GM18511 (cell line): ENCODE data around the gene ZDHHC24.

ENCODE experiments used
- ATAC-seq: cut with Tn5 transposase; IDR thresholded peaks from one replicate; pipeline ENCODE4 v1.9.1; 2021; ENCODE audit warnings: mild to moderate bottlenecking, moderate library complexity; ENCODE audit not compliant: unreplicated experiment

ZDHHC24 gene

DNA sequence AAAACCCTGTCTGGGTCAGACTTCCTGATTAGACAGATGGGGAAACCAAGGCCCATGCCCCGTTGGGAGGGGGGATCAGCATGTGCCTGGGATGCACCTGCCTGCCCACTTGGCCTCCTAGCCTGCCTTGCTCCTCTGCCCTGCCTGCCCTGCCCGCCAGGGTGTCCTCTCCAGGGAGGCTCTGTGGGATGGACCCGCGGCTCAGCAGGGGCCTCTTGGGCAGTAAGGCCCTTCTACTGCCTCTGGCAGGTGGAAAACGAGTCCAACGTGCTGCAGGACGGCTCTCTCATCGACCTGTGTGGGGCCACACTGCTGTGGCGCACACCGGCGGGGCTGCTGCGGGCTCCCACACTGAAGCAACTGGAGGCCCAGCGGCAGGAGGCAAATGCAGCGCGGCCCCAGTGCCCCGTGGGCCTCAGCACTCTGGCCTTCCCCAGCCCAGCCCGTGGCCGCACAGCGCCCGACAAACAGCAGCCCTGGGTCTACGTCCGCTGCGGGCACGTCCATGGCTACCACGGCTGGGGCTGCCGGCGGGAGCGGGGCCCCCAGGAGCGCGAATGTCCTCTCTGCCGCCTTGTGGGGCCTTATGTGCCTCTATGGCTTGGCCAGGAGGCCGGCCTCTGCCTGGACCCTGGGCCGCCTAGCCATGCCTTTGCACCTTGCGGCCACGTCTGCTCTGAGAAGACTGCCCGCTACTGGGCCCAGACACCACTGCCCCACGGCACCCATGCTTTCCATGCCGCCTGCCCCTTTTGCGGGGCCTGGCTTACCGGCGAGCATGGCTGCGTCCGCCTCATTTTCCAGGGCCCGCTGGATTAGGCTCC is 70.3 kb downstream of the ZDHHC24 start:
- no peak for ATAC-seq

DNA sequence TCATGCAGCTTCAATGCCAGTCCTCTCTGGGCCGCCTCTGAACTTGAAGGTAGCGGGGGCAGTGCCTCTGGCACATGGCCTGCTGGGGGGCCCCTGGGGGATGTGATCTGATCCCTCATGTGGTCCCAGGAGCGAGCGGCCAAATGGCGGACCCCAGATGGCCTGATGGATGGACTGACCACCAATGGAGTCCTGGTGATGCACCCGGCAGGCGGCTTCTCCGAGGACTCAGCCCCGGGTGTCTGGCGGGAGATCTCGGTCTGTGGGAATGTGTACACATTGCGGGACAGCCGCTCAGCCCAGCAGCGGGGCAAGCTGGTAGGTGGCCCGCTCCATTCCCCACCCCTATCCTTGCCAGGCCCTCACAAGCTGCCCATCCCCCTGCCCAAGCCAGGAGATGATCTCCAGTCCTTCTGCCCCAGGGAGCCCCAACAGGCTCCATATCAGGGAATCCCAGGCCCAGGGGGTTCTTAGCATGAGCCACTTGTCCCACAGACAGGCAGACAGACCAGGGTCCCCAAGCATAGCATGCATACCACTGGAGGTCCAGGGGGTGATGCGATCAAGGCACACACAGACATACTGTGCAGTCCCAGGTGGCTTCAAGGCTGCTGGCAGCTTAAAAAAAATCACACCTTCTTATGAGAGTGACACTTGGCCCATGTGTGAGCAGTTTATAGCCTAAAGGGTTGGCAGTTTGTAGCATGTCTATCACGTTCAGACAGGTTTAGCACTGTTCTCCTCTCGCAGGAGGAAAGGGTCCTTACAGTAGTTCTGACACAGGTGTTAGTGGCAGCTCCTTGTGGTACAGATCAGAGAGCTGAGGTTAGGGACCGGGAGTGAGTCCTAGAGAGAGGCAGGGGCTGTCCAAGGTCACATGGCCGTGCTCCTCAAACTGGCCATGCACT is 72.0 kb downstream of the ZDHHC24 start:
- ATAC-seq = no peak

DNA sequence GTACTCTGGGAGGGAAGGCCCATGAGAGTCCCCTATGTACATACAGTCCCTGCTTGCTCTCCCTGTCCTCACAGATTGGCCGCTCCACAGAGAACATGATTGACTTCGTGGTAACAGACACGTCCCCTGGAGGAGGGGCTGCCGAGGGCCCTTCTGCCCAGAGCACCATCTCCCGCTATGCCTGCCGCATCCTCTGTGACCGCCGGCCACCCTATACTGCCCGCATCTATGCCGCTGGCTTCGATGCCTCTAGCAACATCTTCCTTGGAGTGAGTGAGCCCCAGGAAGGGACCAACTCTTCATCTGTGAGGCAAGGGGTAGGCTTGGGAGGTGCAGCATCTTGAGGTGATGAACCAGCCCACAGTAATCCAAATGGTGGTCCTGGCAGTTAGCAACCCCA is 72.7 kb downstream of the ZDHHC24 start:
- no peak for ATAC-seq

DNA sequence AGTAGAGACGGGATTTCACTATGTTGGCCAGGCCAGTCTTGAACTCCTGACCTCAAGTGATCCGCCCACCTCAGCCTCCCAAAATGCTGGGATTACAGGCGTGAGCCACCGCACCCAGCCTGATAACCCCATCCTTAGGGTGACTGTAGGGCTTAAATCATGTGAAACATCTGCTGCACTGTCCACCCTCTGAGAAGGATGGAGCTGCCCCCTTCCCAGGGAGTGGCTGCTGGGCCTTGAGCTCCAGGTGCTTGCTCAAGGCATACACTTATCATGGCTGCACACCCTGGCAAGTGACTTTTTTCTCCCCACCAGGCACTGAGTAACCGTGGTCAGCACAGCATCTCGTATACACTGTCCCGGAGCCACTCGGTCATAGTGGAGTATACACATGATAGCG is 73.8 kb downstream of the ZDHHC24 start:
- ATAC-seq = no peak

DNA sequence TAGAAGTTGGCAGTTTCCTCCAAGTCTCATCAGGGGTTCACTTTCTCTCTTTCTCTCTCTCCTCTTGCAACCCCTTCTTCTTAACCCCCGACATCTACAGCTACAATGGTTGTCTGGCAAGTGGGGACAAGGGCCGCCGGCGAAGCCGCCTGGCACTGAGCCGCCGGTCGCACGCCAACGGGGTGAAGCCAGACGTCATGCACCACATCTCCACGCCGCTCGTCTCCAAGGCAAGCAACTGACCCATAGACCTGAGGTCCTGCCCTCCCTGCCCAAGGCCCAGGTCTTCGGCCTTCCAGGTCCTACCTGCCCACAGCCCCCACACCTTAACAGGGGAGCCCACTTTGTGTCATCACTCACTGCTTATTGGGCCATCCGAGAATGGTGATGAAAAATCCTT is 74.7 kb downstream of the ZDHHC24 start:
- no peak for ATAC-seq
